ENCODE results near the gene FILIP1. TPM values are rescaled to one million over a fixed set of nuclear protein-coding genes. Genes with fewer than 3 reads are reported as not detected.

The FILIP1 gene
- total and polyA plus RNA-seq, 2 of the 4 experiments (the other 2 are of a cell fraction): under 0.01 to 0.03 TPM

GRCh38 chr6:75438442-75439116 is 55.0 kb downstream of the FILIP1 start:
- TF ChIP-seq, protein P1, sequence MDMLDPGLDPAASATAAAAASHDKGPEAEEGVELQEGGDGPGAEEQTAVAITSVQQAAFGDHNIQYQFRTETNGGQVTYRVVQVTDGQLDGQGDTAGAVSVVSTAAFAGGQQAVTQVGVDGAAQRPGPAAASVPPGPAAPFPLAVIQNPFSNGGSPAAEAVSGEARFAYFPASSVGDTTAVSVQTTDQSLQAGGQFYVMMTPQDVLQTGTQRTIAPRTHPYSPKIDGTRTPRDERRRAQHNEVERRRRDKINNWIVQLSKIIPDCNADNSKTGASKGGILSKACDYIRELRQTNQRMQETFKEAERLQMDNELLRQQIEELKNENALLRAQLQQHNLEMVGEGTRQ (IDR thresholded peaks at IDR 0.05; ENCODE audit: low read depth, low read length): no peak
- TF ChIP-seq BHLHE40 (IDR thresholded peaks at IDR 0.05; ENCODE audit: low read depth, low read length) (no peak), POLR2A (IDR thresholded peaks at IDR 0.05; ENCODE audit: low read depth, low read length) (no peak), MXI1 (IDR thresholded peaks at IDR 0.05; ENCODE audit: borderline replicate concordance, low read depth, low read length) (no peak), RAD21 (IDR thresholded peaks at IDR 0.05; ENCODE audit: low read length) (no peak)
- POLR2A ChIA-PET (ENCODE audit: unreplicated experiment): no interaction called here
- H3K36me3 ChIP-seq (ENCODE audit: control insufficient read depth, insufficient read depth, low read length): no peaks in the 10 kb centered on the region
- no peak overlapping the region for H2AK9ac ChIP-seq (replicated peaks; ENCODE audit: low read depth, low read length, poor library complexity)
- H3K27me3 ChIP-seq (ENCODE audit: control insufficient read depth, insufficient read depth, low read length): no peaks in the 10 kb centered on the region
- H3K4ac ChIP-seq (ENCODE audit: low read depth, low read length): no peak overlapping the region
- 0 out of 2 replicates have a peak, but pooled peaks have one; percentile 21 for ATAC-seq (ENCODE audit: low read depth)
- H2BK120ac ChIP-seq (ENCODE audit: low read depth, low read length): no peak overlapping the region
- H2BK20ac ChIP-seq (ENCODE audit: low read depth, low read length): no peak overlapping the region
- H3K27ac ChIP-seq (ENCODE audit: insufficient read depth, low read length): no peak overlapping the region
- H2BK15ac ChIP-seq (ENCODE audit: low read depth, low read length): peak overlapping the region; percentile 31; the same call in 1 of the 3 replicates
- no peak for DNase-seq
- peak overlapping the region; percentile 29; the same call in 1 of the 2 replicates for H4K5ac ChIP-seq (ENCODE audit: low read depth, low read length)
- in situ Hi-C loops (cut with MboI; ENCODE audit: low sequenced_read_pairs): no loop called here
- no TSS peak for BruUV-seq (replicated peaks)
- no peak overlapping the region for H4K91ac ChIP-seq (ENCODE audit: insufficient read depth, low read depth, low read length)
- no peak overlapping the region for H4K8ac ChIP-seq (ENCODE audit: low read depth in 2 of 2, low read length in 2 of 2)
- H2AFZ ChIP-seq (replicated peaks; ENCODE audit: low read length, poor library complexity): no peak overlapping the region
- peaks cover 2% of the 10 kb centered on the region; the same call in 1 of the 2 replicates for H3K9me1 ChIP-seq (ENCODE audit: insufficient read depth, low read length)
- no CpG with 5 or more reads among the region's 2 CpGs for WGBS, 2 experiments (ENCODE audit: extremely low coverage in 2 of 2, insufficient read length in 1 of 2)
- peak overlapping the region; percentile 90 for H2BK5ac ChIP-seq (ENCODE audit: low read depth, low read length, poor library complexity, severe bottlenecking)
- no peaks in the 10 kb centered on the region for H4K20me1 ChIP-seq (ENCODE audit: insufficient read depth, low read length)
- no peak overlapping the region for H3K56ac ChIP-seq (ENCODE audit: extremely low read depth, insufficient read depth, low read length)
- intact Hi-C loops (cut with micrococcal nuclease): no loop called here
- H3K79me1 ChIP-seq (ENCODE audit: low read depth in 1 of 2, low read length in 2 of 2): no peaks in the 10 kb centered on the region
- peaks cover 8% of the 10 kb centered on the region for H3K4me1 ChIP-seq (ENCODE audit: control insufficient read depth, insufficient read depth, low read length)
- H3K18ac ChIP-seq (ENCODE audit: low read depth, low read length): peak overlapping the region; percentile 80
- CTCF ChIA-PET: interaction anchor here (0.6 to 1.6 kb wide), 4 partner anchors 9 to 1635 kb away, joined by 3 to 5 read pairs (median 4); no protein-coding TSS in a partner anchor
- H3K23ac ChIP-seq (ENCODE audit: low read depth, low read length): no peak overlapping the region
- no peak overlapping the region for H2AK5ac ChIP-seq (ENCODE audit: low read depth, low read length)
- no peak overlapping the region for H3K4me2 ChIP-seq (ENCODE audit: low read depth, low read length)
- no peak overlapping the region for H3K14ac ChIP-seq (replicated peaks; ENCODE audit: low read depth, low read length)
- H3K9ac ChIP-seq (ENCODE audit: low read depth, low read length): no peak overlapping the region
- H3K4me3 ChIP-seq (ENCODE audit: insufficient read depth, low read depth, low read length): no peak overlapping the region
- dilution Hi-C loops (cut with HindIII; ENCODE audit: low sequenced_read_pairs, unreplicated experiment): no loop called here
- no peaks in the 10 kb centered on the region for H3K9me3 ChIP-seq (ENCODE audit: control insufficient read depth, insufficient read depth, low read length)

Data from IMR-90 (cell line).